HepG2 (cell line): ENCODE measurements around the gene ARPC1A. TPM values are rescaled to one million over a fixed set of nuclear protein-coding genes. Genes with fewer than 3 reads are reported as not detected.

Experiments used
- ATAC-seq: fragments of 200-7000 bp; cut with Tn5 transposase; 3 replicates; pipeline ENCODE4 v1.9.1; 2020; ENCODE audit warnings: mild to moderate bottlenecking, moderate library complexity
- BruUV-seq: library from RNA; stranded (reverse); fragments of 400-500 nt; replicated peaks from 2 replicates; lab custom pipeline; 2021; lab: Mats Ljungman, UMichigan
- CTCF ChIA-PET: fragments of 300-600 bp; formaldehyde crosslinking; extraction: SDS; loops from one replicate; lab custom pipeline; 2021; ENCODE audit warnings: low total read pairs, inconsistent platforms, low intra/inter-chr PET ratio; lab: Yijun Ruan, JAX
- POLR2A ChIA-PET: fragments of 350-600 bp; sonication (Branson Sonifier 250); formaldehyde crosslinking; loops from one replicate; lab custom pipeline; 2020; ENCODE audit warnings: antibody characterized with exemption, inconsistent platforms; lab: Yijun Ruan, JAX
- DNase-seq: peaks from one replicate; pipeline ENCODE4 v3.0.0-alpha.2; 2015; ENCODE audit warnings: low spot score
- FAIRE-seq: peaks from 3 replicates; lab custom pipeline; 2011; peaks lifted over from hg19 to GRCh38; lab: Jason Lieb, UNC
- H2AFZ ChIP-seq: one replicate; pipeline ENCODE4 v1.6.1; 2011; ENCODE audit warnings: low read length, inconsistent platforms
- H3K27ac ChIP-seq: fragments of 300-600 bp; 3 replicates; pipeline ENCODE4 v1.8.0; 2011; ENCODE audit warnings: mixed run types, mild to moderate bottlenecking, mixed read lengths, low read length, inconsistent platforms; ENCODE audit not compliant: insufficient read depth; ENCODE audit errors: extremely low read length
- H3K27me3 ChIP-seq, 2 experiments: fragments of 200-600 bp in 1 of 2; 2 replicates in 1 of 2; 3 replicates in 1 of 2; pipeline versions ENCODE4 v1.6.0 to v1.8.0; 2011; ENCODE audit warnings: low read length in 2 of 2, mild to moderate bottlenecking in 2 of 2, moderate library complexity in 2 of 2, inconsistent platforms in 1 of 2; ENCODE audit not compliant: insufficient read depth in 2 of 2, control insufficient read depth in 1 of 2
- H3K36me3 ChIP-seq, 2 experiments: fragments of 200-600 bp in 1 of 2; replicated peaks in 1 of 2; 2 replicates in 1 of 2; 3 replicates in 1 of 2; pipeline versions ENCODE4 v1.5.1 to v1.8.0; 2011; ENCODE audit warnings: low read length in 2 of 2, inconsistent platforms in 1 of 2; ENCODE audit not compliant: insufficient read depth in 2 of 2, control insufficient read depth in 1 of 2
- H3K4me1 ChIP-seq: 2 replicates; pipeline ENCODE4 v1.5.1; 2012; ENCODE audit warnings: low read length, inconsistent platforms; ENCODE audit not compliant: insufficient read depth
- H3K4me2 ChIP-seq: 2 replicates; pipeline ENCODE4 v1.6.0; 2011; ENCODE audit warnings: low read depth, low read length, inconsistent platforms
- H3K4me3 ChIP-seq, 3 experiments: fragments of 200-600 bp in 1 of 3; sonication (generic), shearing (Covaris generic) in 1 of 3; replicated peaks in 1 of 3; 2 replicates each; pipeline ENCODE4 v1.5.1; 2011 to 2016; ENCODE audit warnings: low read length in 3 of 3, inconsistent platforms in 2 of 3, low read depth in 2 of 3, mild to moderate bottlenecking in 2 of 3, control low read depth in 1 of 3, mixed read lengths in 1 of 3; ENCODE audit not compliant: insufficient read depth in 1 of 3
- H3K79me2 ChIP-seq: one replicate; pipeline ENCODE4 v1.6.1; 2011; ENCODE audit warnings: low read length, inconsistent platforms; ENCODE audit not compliant: insufficient read depth
- H3K9ac ChIP-seq: 2 replicates; pipeline ENCODE4 v1.6.0; 2011; ENCODE audit warnings: mild to moderate bottlenecking, low read depth, low read length, inconsistent platforms; ENCODE audit not compliant: insufficient read depth
- H3K9me3 ChIP-seq: 2 replicates; pipeline ENCODE4 v1.5.1; 2012; ENCODE audit warnings: mild to moderate bottlenecking, low read length
- H4K20me1 ChIP-seq: 2 replicates; pipeline ENCODE4 v1.6.0; 2011; ENCODE audit warnings: inconsistent platforms, mild to moderate bottlenecking, low read length, moderate library complexity; ENCODE audit not compliant: insufficient read depth
- GFI1 ChIP-seq: sonication (generic); formaldehyde crosslinking; IDR thresholded peaks from 2 replicates; pipeline ENCODE4 v1.5.0; 2020; ENCODE audit warnings: missing genetic modification reagents, mild to moderate bottlenecking, borderline replicate concordance
- HES4 ChIP-seq: sonication (generic); formaldehyde crosslinking; IDR thresholded peaks from 2 replicates; pipeline ENCODE4 v1.9.0; 2021; ENCODE audit warnings: mild to moderate bottlenecking, missing genetic modification reagents, borderline replicate concordance
- NCOA5 ChIP-seq: sonication (generic); formaldehyde crosslinking; IDR thresholded peaks from 2 replicates; pipeline ENCODE4 v1.4.0; 2020; ENCODE audit warnings: missing genetic modification reagents
- NFYC ChIP-seq: IDR thresholded peaks from 2 replicates; pipeline ENCODE4 v1.6.1; 2016; ENCODE audit warnings: missing genetic modification reagents, missing compliant biosample characterization
- SALL2 ChIP-seq: sonication (generic); formaldehyde crosslinking; IDR thresholded peaks from 2 replicates; pipeline ENCODE4 v1.8.1; 2023; ENCODE audit warnings: mild to moderate bottlenecking, missing genetic modification reagents, inconsistent platforms
- STAG1 ChIP-seq: sonication (generic); formaldehyde crosslinking; IDR thresholded peaks from 2 replicates; pipeline ENCODE4 v1.4.0; 2020; ENCODE audit warnings: missing genetic modification reagents
- TCF12 ChIP-seq, 2 experiments: fragments of 450-650 bp in 1 of 2; sonication (generic) in 1 of 2; formaldehyde crosslinking in 1 of 2; IDR thresholded peaks; 2 replicates each; pipeline versions ENCODE4 v1.6.1 to v1.8.0; 2017 to 2022; ENCODE audit warnings: antibody characterized with exemption in 1 of 2, mild to moderate bottlenecking in 1 of 2, missing genetic modification reagents in 1 of 2, moderate library complexity in 1 of 2
- TSC22D2 ChIP-seq: sonication (generic); formaldehyde crosslinking; IDR thresholded peaks from 2 replicates; pipeline ENCODE4 v1.5.1; 2020; ENCODE audit warnings: missing genetic modification reagents, mild to moderate bottlenecking, borderline replicate concordance
- ZNF160 ChIP-seq: sonication (generic); formaldehyde crosslinking; IDR thresholded peaks from 2 replicates; pipeline ENCODE4 v1.8.0; 2022; ENCODE audit warnings: mild to moderate bottlenecking, inconsistent platforms, missing genetic modification reagents
- ZNF282 ChIP-seq: fragments of 450-650 bp; IDR thresholded peaks from 2 replicates; pipeline ENCODE4 v1.6.1; 2018; ENCODE audit not compliant: partially characterized antibody
- ZNF614 ChIP-seq: IDR thresholded peaks from 2 replicates; pipeline ENCODE4 v1.6.1; 2018; ENCODE audit warnings: missing biosample characterization, missing genetic modification reagents, inconsistent platforms, borderline replicate concordance
- ZNF780A ChIP-seq: sonication (generic); formaldehyde crosslinking; IDR thresholded peaks from 2 replicates; pipeline ENCODE4 v1.8.0; 2022; ENCODE audit warnings: mild to moderate bottlenecking, missing genetic modification reagents, moderate library complexity
- WGBS: methylation state at CpG from one replicate; pipeline ENCODE4 v1.1.6; 2017; ENCODE audit warnings: low lambda C conversion rate; 5-methylcytosine and 5-hydroxymethylcytosine counted together
- in situ Hi-C: cut with HindIII; loops from 2 replicates; pipeline ENCODE4 v1.10.0; 2017; ENCODE audit warnings: low pct_unique_long_range_greater_than_20kb; ENCODE audit not compliant: extremely low pct_ligation_motif_present
- intact Hi-C: fragments of 100-400 bp; cut with micrococcal nuclease; formaldehyde crosslinking; loops from one replicate; pipeline ENCODE4 v1.10.0; 2022; ENCODE audit not compliant: unreplicated experiment
- polyA plus RNA-seq, 8 experiments: library from polyadenylated mRNA; depleted of rRNA in 3 of 8; stranded (reverse) in 7 of 8; unstranded in 1 of 8; fragments of >200 nt; fragmentation: Illumina TruSeq in 4 of 8; extraction: Trizol in 4 of 8; gene quantifications; 2 replicates each; pipeline versions ENCODE4 v1.2.1 to v1.2.3, GENCODE V29; 2011 to 2016; ENCODE audit warnings: low read depth in 4 of 8, missing spikeins in 1 of 8, mixed read lengths in 1 of 8; ENCODE audit not compliant: insufficient read depth in 1 of 8
- total RNA-seq, 5 experiments: library from RNA; depleted of rRNA; stranded (reverse); fragments of >200 nt; fragmentation: Illumina TruSeq; extraction: Trizol; gene quantifications; 2 replicates each; pipeline ENCODE4 v1.2.3, GENCODE V29; 2016; ENCODE audit warnings: low read depth in 1 of 5
- TF ChIP-seq, protein P1 (sequence below): sonication (generic); formaldehyde crosslinking; conservative IDR thresholded peaks from 2 replicates; pipeline ENCODE4 v1.4.0; 2020; ENCODE audit warnings: missing genetic modification reagents
- TF ChIP-seq, protein P2 (sequence below), 2 experiments: sonication (generic) in 1 of 2; formaldehyde crosslinking in 1 of 2; IDR thresholded peaks; 2 replicates each; pipeline versions ENCODE4 v1.6.1 to v1.9.0; 2014 to 2022; ENCODE audit warnings: antibody characterized with exemption in 1 of 2, borderline replicate concordance in 1 of 2, inconsistent platforms in 1 of 2, low read depth in 1 of 2, missing genetic modification reagents in 1 of 2

ARPC1A gene
- total and polyA plus RNA-seq, 2 of the 13 experiments (the other 11 are each of a cell fraction or from before 2014, with no cell fraction given): 44.3 to 88.5 TPM

DNA sequence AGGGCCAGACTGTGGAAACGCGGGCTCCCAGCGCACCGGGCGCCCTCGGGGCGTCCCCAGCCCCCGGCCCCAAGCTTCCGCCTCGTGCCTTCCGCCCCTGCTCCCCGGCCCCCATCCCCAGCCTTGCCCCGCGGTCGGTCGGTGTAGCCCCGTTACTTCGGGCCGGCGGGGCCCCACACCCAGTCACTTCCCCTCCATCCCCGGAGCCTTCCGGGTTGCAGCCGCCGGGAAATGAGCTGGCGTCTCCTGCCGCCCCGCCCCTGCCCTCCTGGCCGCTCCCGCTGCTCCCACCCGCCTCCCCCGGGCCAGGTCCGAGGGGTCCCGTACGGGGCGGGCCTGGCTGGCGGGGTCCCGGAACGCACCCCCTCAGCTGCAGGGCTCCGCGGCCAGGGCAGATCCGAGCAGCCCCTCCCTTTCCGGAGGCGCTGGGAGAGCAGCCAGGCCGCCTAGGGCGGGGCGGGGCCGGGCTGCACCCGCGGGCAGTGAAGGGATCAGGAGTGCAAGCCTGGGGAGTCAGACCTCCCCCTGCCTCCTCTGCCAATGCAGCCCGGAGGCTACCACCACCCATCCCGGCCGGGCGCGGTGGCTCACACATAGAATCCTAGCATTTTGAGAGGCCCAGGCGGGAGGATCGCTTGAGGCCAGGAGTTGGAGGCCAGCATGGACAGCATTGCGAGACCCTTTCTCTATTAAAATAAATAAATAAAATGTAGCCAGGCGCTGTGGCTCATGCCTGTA is 49.5 kb downstream of the ARPC1A start (continued):
- no peak for TF ChIP-seq NCOA5
- TF ChIP-seq STAG1 (CRISPR knock-in tag): no peak
- no peak for TF ChIP-seq ZNF780A (CRISPR knock-in tag)
- no peak for TF ChIP-seq ZNF614 (CRISPR knock-in tag)
- TF ChIP-seq, protein P1, sequence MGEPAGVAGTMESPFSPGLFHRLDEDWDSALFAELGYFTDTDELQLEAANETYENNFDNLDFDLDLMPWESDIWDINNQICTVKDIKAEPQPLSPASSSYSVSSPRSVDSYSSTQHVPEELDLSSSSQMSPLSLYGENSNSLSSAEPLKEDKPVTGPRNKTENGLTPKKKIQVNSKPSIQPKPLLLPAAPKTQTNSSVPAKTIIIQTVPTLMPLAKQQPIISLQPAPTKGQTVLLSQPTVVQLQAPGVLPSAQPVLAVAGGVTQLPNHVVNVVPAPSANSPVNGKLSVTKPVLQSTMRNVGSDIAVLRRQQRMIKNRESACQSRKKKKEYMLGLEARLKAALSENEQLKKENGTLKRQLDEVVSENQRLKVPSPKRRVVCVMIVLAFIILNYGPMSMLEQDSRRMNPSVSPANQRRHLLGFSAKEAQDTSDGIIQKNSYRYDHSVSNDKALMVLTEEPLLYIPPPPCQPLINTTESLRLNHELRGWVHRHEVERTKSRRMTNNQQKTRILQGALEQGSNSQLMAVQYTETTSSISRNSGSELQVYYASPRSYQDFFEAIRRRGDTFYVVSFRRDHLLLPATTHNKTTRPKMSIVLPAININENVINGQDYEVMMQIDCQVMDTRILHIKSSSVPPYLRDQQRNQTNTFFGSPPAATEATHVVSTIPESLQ (CRISPR knock-in tag): no peak
- no peak for TF ChIP-seq ZNF282
- no peak for TF ChIP-seq SALL2 (CRISPR knock-in tag)

- no peak for DNase-seq
- peak overlapping the region; percentile 40 for H3K27ac ChIP-seq
- TF ChIP-seq TSC22D2 (CRISPR knock-in tag) (no peak), NFYC (CRISPR knock-in tag) (no peak), GFI1 (CRISPR knock-in tag) (no peak), HES4 (CRISPR knock-in tag) (no peak), TCF12 (IDR thresholded peaks at IDR 0.05) (no peak), TCF12 (CRISPR knock-in tag; IDR thresholded peaks at IDR 0.05) (no peak), ZNF160 (no peak)
- TF ChIP-seq, protein P2, sequence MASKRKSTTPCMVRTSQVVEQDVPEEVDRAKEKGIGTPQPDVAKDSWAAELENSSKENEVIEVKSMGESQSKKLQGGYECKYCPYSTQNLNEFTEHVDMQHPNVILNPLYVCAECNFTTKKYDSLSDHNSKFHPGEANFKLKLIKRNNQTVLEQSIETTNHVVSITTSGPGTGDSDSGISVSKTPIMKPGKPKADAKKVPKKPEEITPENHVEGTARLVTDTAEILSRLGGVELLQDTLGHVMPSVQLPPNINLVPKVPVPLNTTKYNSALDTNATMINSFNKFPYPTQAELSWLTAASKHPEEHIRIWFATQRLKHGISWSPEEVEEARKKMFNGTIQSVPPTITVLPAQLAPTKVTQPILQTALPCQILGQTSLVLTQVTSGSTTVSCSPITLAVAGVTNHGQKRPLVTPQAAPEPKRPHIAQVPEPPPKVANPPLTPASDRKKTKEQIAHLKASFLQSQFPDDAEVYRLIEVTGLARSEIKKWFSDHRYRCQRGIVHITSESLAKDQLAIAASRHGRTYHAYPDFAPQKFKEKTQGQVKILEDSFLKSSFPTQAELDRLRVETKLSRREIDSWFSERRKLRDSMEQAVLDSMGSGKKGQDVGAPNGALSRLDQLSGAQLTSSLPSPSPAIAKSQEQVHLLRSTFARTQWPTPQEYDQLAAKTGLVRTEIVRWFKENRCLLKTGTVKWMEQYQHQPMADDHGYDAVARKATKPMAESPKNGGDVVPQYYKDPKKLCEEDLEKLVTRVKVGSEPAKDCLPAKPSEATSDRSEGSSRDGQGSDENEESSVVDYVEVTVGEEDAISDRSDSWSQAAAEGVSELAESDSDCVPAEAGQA (IDR thresholded peaks at IDR 0.05; ENCODE audit: low read depth): no peak
- TF ChIP-seq, protein P2 (CRISPR knock-in tag; IDR thresholded peaks at IDR 0.05; ENCODE audit: borderline replicate concordance): no peak
Measured at GRCh38 chr7:99379043-99379577, 53.4 kb downstream of the ARPC1A start.

More at GRCh38 chr7:99379043-99379577, 53.4 kb downstream of the ARPC1A start:
- WGBS: 86% methylated on average over 7 of the region's 7 CpGs
- Histone ChIP-seq H3K36me3 (0 out of 5 replicates have a peak, but pooled peaks cover 1 to 3% of the 10 kb centered on the region in 2 experiments), H3K4me3 (no peak overlapping the region), H3K79me2 (peaks cover 27% of the 10 kb centered on the region), H4K20me1 (peaks cover 5% of the 10 kb centered on the region; the same call in 1 of the 2 replicates), H3K4me1 (peaks cover 50% of the 10 kb centered on the region), H3K27me3 (no peaks in the 10 kb centered on the region), H3K4me2 (no peak overlapping the region), H2AFZ (no peak overlapping the region), H3K9me3 (no peaks in the 10 kb centered on the region), H3K9ac (no peak overlapping the region)
- ChIA-PET POLR2A (interaction anchor here (2.3 kb wide), 1 partner anchor 30 kb away, joined by 9 read pairs; the partner anchor contains the start of genes BUD31 and PDAP1), CTCF (no interaction called here)
- no peak for FAIRE-seq
- no peak for ATAC-seq
- no TSS peak for BruUV-seq
- in situ Hi-C loops: no loop called here
- intact Hi-C loops: no loop called here
